HG03342 (cell line): ENCODE results near the gene ABCD2.
"Not testable (repeated sequence)": the region's sequence is repeated elsewhere in the genome, so short reads cannot be mapped to it uniquely, and the experiment has no call there.

ENCODE experiments used
- ATAC-seq: cut with Tn5 transposase; IDR thresholded peaks from one replicate; pipeline ENCODE4 v1.9.1; 2021; ENCODE audit warnings: mild to moderate bottlenecking, moderate library complexity; ENCODE audit not compliant: unreplicated experiment

ABCD2 gene

DNA sequence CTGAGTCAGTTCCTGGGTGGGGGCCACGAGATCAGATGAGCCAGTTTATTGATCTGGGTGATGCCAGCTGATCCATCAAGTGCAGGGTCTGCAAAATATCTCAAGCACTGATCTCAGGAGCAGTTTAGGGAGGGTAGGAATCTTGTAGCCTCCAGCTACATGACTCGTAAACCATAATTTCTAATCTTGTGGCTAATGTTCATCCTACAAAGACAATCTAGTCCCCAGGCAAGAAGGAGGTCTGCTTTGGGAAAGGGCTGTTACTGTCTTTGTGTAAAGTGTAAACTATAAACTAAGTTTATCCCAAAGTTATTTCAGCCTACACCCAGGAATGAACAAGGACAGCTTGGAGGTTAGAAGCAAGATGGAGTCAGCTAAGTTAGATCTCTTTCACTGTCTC lies 75.4 kb downstream of the ABCD2 start:
- ATAC-seq: not testable (repeated sequence)

GRCh38 chr12:39541471-39541870 lies 78.1 kb downstream of the ABCD2 start:
- no peak for ATAC-seq

DNA sequence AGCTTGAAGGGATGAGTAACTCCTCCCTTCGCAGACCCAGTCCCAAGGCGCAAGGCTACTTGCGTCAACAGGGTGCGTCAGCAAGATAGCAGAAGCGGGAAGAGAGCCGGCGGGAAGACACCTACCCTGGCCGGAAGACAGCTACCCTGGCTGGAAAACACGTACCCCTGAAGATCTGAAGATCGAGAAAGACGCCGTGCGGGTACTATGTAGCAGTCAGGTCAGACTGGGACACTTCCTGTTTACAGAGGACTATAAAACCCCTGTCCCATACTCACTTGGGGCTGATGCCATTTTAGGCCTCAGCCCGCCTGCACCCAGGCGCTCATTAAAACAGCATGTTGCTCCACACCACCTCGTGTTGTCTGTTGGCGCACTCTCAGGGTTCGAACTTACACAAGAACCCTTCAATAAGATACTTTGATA lies 80.9 kb downstream of the ABCD2 start:
- no peak for ATAC-seq

DNA sequence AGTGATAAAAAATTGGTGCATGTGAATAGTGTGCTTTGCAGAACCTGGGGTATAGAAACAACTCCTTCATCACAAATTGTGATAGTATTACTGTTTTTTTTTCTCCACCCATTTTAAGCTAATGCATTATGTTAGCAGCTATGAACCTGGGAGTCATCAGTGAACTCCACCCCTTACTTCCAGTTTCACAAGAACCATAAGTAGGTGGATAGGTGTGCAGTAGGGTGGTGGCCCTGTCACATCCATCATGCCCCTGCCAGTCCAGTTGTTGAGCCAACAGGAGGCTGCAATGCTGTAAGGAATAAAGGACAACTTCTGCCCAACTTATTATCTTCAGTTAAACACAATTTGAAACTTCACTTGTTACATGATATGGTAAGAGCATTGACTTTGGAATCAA lies 85.7 kb downstream of the ABCD2 start:
- no peak for ATAC-seq

DNA sequence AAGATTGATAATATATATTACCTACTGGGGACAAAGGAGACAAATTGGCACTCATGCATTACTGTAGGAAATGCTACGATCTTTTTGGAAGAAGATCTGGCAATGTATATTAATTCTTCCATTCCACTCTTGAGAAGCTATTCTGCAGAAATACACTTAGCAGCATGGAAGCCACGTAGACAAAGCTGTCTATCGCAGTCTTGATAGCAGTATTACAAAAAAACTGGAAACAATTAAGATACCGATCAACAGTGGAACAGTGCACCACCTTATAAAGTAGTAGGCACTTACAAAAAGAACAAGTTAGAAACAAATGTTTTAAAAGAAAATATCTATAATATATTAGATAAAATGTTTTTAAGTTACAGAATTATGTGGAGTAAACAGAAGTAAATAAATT lies 87.2 kb downstream of the ABCD2 start:
- ATAC-seq: no peak

- ATAC-seq: no peak
Observed at GRCh38 chr12:39526974-39527373, 92.6 kb downstream of the ABCD2 start.

DNA sequence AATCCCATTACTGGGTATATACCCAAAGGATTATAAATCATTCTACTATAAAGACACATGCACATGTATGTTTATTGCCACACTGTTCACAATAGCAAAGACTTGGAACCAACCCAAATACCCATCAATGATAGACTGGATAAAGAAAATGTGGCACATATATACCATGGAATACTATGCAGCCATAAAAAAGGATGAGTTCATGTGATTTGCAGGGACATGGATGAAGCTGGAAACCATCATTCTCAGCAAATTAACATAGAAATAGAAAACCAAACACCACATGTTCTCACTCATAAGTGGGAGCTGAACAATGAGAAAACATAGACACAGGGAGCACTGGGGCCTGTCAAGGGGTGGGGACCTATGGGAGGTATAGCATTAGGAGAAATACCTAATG lies 97.4 kb downstream of the ABCD2 start:
- ATAC-seq: not testable (repeated sequence)

DNA sequence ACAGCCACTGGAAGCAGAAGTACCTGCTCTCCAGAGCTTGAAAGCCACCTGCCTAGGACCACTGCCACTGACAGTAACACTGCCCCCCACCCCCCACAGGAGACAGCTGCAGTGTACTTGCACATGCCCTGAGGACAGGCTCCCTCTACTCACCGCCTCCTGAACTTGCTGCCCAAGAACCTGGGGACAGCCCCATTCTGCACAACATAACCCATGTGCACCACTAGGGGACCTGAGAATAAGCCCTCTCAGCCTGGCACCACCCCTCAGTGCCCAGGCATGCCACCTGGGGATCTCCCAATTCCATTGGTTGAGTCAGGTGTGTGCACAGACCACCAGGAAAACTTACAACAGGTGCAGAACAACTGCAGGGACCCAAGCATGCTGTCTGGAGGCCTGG lies 109.6 kb downstream of the ABCD2 start:
- no peak for ATAC-seq

DNA sequence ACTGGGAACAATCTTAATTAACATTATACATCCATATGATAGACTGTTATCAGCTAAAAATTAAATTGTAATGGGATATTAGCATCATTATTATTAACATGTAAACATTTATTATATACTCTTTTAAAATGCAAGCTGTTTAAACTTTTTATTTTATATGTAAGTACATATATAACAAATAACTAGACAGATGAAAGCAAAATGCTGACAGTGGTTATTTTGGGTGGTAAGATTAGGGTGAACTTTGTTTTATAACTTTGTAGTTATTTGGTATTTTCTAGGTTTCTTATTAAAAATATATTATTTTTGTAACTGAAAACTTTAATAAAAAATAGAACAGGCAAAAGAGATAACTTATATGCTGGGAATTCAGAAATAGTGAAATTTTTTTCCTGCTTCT lies 114.0 kb downstream of the ABCD2 start:
- ATAC-seq: no peak

- no peak for ATAC-seq
Observed at GRCh38 chr12:39505023-39505422, 114.6 kb downstream of the ABCD2 start.

DNA sequence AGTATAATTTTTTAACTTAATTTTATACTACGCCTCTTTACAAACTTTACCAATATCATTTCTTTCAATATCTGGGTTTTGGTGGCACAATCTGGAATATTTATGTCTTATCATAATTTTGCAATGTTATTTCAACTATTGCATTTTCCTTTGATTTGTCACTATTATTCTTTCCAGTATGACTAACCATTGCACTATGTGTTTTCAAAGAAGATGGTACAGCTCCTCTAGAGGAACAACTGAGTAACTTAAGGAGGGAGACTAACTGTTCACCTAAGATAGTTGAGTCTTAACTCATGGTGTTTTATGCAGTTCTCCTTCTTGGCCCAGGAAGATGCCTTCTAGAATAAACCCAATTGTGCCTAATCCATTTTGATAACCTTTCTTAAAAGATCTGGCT lies 116.2 kb downstream of the ABCD2 start:
- no peak for ATAC-seq

- ATAC-seq: no peak
Observed at GRCh38 chr12:39502726-39503125, 116.9 kb downstream of the ABCD2 start.
